Nephron progenitor cell (in vitro differentiated cells): ENCODE results near the gene SSNA1.

Experiments used
- DNase-seq: peaks from one replicate; pipeline ENCODE4 v3.0.0; 2021
- H3K27ac Mint-ChIP-seq: 2 replicates; pipeline ENCODE4 v1.8.0; 2021; ENCODE audit warnings: mild to moderate bottlenecking, moderate library complexity, mixed read lengths
- H3K27me3 Mint-ChIP-seq: 2 replicates; pipeline ENCODE4 v1.8.0; 2021; ENCODE audit warnings: mild to moderate bottlenecking, low read depth, mixed read lengths; ENCODE audit not compliant: poor library complexity
- H3K36me3 Mint-ChIP-seq: 2 replicates; pipeline ENCODE4 v1.8.0; 2021; ENCODE audit warnings: low read depth, mixed read lengths
- H3K4me1 Mint-ChIP-seq: 2 replicates; pipeline ENCODE4 v1.8.0; 2021; ENCODE audit warnings: mixed read lengths
- H3K4me3 Mint-ChIP-seq: 2 replicates; pipeline ENCODE4 v1.8.0; 2021; ENCODE audit warnings: mild to moderate bottlenecking, moderate library complexity, mixed read lengths
- H3K9me3 Mint-ChIP-seq: 2 replicates; pipeline ENCODE4 v1.8.0; 2021; ENCODE audit warnings: mild to moderate bottlenecking, moderate library complexity, mixed read lengths
- TF ChIP-seq, protein P1 (sequence below): fragments of 200-600 bp; sonication (generic); IDR thresholded peaks from 2 replicates; pipeline ENCODE4 v1.5.0; 2021; ENCODE audit warnings: antibody characterized with exemption

SSNA1 gene

DNA sequence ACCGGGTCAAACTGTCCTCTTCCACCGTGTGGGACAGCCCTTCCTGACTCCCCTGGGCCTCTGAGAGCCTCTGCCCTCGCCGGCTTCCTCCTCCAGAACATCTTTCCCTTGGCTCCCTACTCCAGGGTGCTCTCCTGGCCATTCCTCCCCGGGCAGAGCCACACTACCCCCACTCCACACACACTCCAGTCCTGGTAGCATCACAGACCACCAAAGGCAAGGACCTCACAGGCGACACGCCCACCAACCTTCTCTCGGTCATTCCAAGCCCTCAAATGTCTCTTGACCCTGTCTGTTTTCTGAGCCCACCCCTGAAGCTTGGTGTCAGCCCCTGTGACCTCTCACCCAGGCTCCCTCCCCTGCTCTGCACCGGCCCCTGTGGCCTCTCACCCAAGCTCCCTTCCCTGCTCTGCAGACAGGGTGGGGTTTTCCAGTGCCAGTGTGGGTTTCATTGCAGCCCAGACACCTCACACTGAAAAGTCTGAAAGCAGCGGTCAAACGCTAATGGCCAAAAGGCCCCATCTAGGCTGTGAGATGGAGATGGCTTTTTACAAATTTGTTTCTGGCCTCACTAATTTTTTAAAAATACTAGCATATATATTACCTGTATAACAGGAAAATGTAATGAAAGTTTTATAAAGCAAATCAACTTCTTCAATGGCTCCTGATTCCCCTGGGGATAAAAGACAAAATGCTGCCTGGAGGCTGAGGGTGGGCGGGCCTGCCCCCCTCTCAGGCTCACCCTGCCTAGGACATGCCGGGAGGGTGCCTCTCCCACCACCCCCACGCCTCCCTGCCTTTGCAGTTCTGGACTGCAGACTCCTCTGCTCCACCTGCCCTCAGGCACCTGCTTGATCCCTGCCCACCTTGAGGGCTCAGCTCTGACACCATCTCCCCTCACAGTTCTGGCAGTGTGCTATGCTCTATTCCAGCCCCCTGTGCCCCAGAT is 29.1 kb upstream of the SSNA1 start:
- Mint-ChIP-seq H3K36me3 (no peaks in the 10 kb centered on the region), H3K27ac (no peak overlapping the region), H3K4me1 (no peaks in the 10 kb centered on the region), H3K9me3 (no peaks in the 10 kb centered on the region), H3K4me3 (no peak overlapping the region), H3K27me3 (peaks cover 100% of the 10 kb centered on the region)
- TF ChIP-seq, protein P1, sequence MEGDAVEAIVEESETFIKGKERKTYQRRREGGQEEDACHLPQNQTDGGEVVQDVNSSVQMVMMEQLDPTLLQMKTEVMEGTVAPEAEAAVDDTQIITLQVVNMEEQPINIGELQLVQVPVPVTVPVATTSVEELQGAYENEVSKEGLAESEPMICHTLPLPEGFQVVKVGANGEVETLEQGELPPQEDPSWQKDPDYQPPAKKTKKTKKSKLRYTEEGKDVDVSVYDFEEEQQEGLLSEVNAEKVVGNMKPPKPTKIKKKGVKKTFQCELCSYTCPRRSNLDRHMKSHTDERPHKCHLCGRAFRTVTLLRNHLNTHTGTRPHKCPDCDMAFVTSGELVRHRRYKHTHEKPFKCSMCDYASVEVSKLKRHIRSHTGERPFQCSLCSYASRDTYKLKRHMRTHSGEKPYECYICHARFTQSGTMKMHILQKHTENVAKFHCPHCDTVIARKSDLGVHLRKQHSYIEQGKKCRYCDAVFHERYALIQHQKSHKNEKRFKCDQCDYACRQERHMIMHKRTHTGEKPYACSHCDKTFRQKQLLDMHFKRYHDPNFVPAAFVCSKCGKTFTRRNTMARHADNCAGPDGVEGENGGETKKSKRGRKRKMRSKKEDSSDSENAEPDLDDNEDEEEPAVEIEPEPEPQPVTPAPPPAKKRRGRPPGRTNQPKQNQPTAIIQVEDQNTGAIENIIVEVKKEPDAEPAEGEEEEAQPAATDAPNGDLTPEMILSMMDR = no peak
- no peak for DNase-seq

DNA sequence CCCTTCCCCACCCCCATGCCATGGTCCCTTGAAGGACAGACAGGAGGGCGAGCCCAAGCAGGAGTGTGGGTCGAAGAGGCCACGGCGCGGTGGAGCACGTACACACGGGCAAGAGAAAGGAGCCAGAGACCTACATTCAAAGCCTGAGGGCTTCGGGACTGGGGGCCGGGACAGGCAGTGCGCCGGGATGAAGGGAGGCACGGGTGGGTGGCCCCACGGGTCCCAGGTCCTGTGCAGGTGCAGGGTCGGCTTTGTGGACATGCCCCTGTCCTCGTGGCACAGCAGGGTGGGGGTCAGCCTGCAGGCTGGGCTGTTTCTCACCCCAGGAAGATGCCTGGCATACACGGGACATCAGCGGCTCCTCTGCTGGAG is 28.4 kb upstream of the SSNA1 start:
- Mint-ChIP-seq H3K36me3 (no peaks in the 10 kb centered on the region), H3K9me3 (no peaks in the 10 kb centered on the region), H3K27me3 (peaks cover 100% of the 10 kb centered on the region), H3K4me1 (no peaks in the 10 kb centered on the region), H3K4me3 (no peak overlapping the region), H3K27ac (no peak overlapping the region)
- TF ChIP-seq, protein P1 = no peak
- no peak for DNase-seq

DNA sequence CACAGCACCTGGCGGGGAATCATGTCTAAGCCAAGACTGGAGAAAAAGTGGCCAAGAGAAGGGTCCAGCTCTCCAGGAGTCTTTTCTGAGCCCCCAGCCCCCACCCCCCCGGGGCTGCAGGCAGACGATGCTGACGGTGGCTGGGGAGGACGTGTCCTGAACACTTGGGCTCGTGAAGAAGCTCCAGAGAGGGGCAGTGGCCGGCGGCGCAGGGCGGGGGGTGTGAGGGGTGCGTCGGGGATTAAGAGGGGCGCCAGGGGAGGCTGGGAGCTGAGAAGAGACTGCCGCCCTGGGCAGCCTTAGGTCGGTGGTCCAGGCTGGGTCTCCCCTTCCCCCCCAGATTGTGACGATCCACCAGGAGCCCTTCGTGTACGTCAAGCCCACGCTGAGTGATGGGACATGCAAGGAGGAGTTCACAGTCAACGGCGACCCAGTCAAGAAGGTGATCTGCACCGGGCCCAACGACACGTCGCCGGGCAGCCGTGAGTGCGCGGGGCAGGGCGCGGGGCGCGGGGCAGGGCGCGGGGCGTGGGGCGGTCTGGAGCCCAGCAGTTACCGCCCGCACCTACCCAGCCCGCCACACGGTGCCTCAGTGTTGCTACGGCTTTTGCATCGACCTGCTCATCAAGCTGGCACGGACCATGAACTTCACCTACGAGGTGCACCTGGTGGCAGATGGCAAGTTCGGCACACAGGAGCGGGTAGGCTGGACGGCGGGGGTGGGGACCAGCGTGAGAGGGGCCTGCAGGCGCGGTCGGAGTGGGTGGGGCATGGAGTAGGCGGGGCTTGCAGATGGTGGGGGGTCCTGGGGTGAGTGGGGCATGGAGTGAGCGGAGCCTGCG is 27.5 kb upstream of the SSNA1 start:
- no peaks in the 10 kb centered on the region for H3K9me3 Mint-ChIP-seq
- peaks cover 100% of the 10 kb centered on the region for H3K27me3 Mint-ChIP-seq
- no peak overlapping the region for H3K4me3 Mint-ChIP-seq
- TF ChIP-seq, protein P1 = no peak
- no peak overlapping the region for H3K27ac Mint-ChIP-seq
- no peak for DNase-seq
- H3K36me3 Mint-ChIP-seq = no peaks in the 10 kb centered on the region
- H3K4me1 Mint-ChIP-seq = no peaks in the 10 kb centered on the region

DNA sequence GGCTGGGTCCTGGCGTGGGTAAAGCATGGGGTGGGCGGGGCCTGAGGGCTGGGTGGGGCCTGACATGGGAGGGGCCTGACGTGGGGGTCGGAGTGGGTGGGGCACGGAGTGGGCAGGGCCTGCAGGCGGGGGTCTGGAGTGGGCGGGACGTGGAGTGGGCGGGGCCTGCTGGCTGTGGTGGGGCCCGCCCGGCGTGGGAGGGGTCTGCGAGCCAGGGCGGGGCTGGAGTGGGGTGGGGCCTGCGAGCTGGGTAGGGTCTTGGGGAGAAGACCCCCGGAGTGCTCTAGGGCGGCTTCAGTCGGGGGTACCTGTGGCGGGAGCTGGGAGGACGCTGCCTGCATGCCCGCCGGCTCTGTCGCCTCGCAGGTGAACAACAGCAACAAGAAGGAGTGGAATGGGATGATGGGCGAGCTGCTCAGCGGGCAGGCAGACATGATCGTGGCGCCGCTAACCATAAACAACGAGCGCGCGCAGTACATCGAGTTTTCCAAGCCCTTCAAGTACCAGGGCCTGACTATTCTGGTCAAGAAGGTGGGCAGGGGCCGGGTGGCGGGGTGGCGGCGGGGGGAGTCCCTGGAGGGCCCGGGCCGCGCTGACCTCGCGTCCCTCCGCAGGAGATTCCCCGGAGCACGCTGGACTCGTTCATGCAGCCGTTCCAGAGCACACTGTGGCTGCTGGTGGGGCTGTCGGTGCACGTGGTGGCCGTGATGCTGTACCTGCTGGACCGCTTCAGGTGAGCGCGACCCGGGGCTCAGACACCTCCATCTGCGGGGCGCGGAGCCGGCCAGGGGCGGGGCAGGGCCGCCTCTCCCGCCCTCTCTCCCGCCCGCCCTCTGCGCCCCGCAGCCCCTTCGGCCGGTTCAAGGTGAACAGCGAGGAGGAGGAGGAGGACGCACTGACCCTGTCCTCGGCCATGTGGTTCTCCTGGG is 26.7 kb upstream of the SSNA1 start:
- H3K9me3 Mint-ChIP-seq = no peaks in the 10 kb centered on the region
- H3K4me1 Mint-ChIP-seq = no peaks in the 10 kb centered on the region
- TF ChIP-seq, protein P1 = no peak
- no peak overlapping the region for H3K4me3 Mint-ChIP-seq
- DNase-seq = peak; percentile 34
- H3K27ac Mint-ChIP-seq = no peak overlapping the region
- peaks cover 100% of the 10 kb centered on the region for H3K27me3 Mint-ChIP-seq
- H3K36me3 Mint-ChIP-seq = no peaks in the 10 kb centered on the region

DNA sequence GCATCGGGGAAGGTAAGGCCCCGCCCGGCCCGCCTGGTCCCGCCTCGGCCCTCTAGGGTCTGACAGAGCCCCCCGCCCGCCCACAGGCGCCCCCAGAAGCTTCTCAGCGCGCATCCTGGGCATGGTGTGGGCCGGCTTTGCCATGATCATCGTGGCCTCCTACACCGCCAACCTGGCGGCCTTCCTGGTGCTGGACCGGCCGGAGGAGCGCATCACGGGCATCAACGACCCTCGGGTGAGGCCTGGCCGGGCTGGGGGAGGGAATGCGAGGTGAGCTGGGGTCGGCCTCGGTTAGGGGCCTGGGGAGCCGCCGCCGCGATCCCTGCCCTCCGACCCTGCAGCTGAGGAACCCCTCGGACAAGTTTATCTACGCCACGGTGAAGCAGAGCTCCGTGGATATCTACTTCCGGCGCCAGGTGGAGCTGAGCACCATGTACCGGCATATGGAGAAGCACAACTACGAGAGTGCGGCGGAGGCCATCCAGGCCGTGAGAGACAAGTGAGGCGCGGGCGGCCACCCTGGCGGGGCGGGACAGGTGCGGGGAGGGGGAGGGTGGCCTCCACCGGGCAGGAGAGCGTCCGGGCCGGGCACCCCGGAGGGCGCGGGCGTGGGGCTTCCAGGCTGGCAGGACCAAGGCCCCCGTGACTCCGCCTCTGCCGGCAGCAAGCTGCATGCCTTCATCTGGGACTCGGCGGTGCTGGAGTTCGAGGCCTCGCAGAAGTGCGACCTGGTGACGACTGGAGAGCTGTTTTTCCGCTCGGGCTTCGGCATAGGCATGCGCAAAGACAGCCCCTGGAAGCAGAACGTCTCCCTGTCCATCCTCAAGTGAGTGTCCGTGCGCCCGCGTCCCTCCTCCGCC is 25.7 kb upstream of the SSNA1 start:
- Mint-ChIP-seq H3K36me3 (no peaks in the 10 kb centered on the region), H3K27me3 (peaks cover 100% of the 10 kb centered on the region), H3K27ac (no peak overlapping the region), H3K9me3 (no peaks in the 10 kb centered on the region), H3K4me1 (no peaks in the 10 kb centered on the region), H3K4me3 (peak overlapping the region; percentile 71)
- TF ChIP-seq, protein P1 = no peak
- DNase-seq = peak; percentile 40
